H1 (cell line): ENCODE measurements around the gene AAMP. TPM values are rescaled to one million over a fixed set of nuclear protein-coding genes. Genes with fewer than 3 reads are reported as not detected.

ENCODE experiments used
- CTCF ChIA-PET: fragments of 300-600 bp; sonication (Branson Sonifier 250); formaldehyde crosslinking; loops from one replicate; lab custom pipeline; 2021; ENCODE audit not compliant: partially characterized antibody; lab: Charles Lee
- POLR2A ChIA-PET: fragments of 300-600 bp; sonication (Branson Sonifier 250); formaldehyde crosslinking; loops from one replicate; lab custom pipeline; 2021; ENCODE audit warnings: inconsistent platforms; ENCODE audit not compliant: partially characterized antibody; lab: Charles Lee
- DNase-seq, 2 experiments: peaks; one replicate each; pipeline versions ENCODE4 v3.0.0 to v3.0.0-alpha.2; 2010 to 2022; ENCODE audit warnings: low spot score in 2 of 2, low read depth in 1 of 2, mixed read lengths in 1 of 2
- FAIRE-seq: peaks from 2 replicates; lab custom pipeline; 2011; peaks lifted over from hg19 to GRCh38; lab: Jason Lieb, UNC
- H2AFZ ChIP-seq: 2 replicates; pipeline ENCODE4 v1.8.1; 2012; ENCODE audit warnings: low read length, inconsistent platforms
- H2AK5ac ChIP-seq: 2 replicates; pipeline ENCODE4 v1.6.1; 2013; ENCODE audit warnings: low read depth, low read length
- H2BK120ac ChIP-seq: replicated peaks from 2 replicates; pipeline ENCODE3; 2013; ENCODE audit warnings: low read depth, low read length, inconsistent platforms
- H2BK12ac ChIP-seq: 2 replicates; pipeline ENCODE4 v1.6.1; 2013; ENCODE audit warnings: low read depth, low read length
- H2BK15ac ChIP-seq: 2 replicates; pipeline ENCODE4 v1.6.1; 2013; ENCODE audit warnings: low read length
- H2BK20ac ChIP-seq: 2 replicates; pipeline ENCODE4 v1.6.1; 2013; ENCODE audit warnings: low read length
- H2BK5ac ChIP-seq: 2 replicates; pipeline ENCODE4 v1.6.1; 2013; ENCODE audit warnings: low read depth, low read length
- H3K14ac ChIP-seq: 2 replicates; pipeline ENCODE4 v1.6.1; 2013; ENCODE audit warnings: inconsistent platforms; ENCODE audit not compliant: insufficient read length
- H3K18ac ChIP-seq: 2 replicates; pipeline ENCODE4 v1.6.1; 2013; ENCODE audit warnings: low read length; ENCODE audit errors: extremely low read depth
- H3K23ac ChIP-seq: 2 replicates; pipeline ENCODE4 v1.6.1; 2013; ENCODE audit warnings: inconsistent platforms; ENCODE audit not compliant: insufficient read length
- H3K23me2 ChIP-seq: 2 replicates; pipeline ENCODE4 v1.6.1; 2013; ENCODE audit warnings: low read depth, low read length
- H3K27ac ChIP-seq: 2 replicates; pipeline ENCODE4 v1.6.1; 2011; ENCODE audit warnings: low read depth, low read length, inconsistent platforms
- H3K27me3 ChIP-seq, 4 experiments: replicated peaks in 1 of 4; 1 replicate in 1 of 4; 2 replicates in 3 of 4; pipeline versions ENCODE4 v1.6.1 to v1.8.1; 2011 to 2013; ENCODE audit warnings: low read length in 3 of 4, mild to moderate bottlenecking in 3 of 4, inconsistent platforms in 2 of 4, mixed read lengths in 2 of 4, moderate library complexity in 1 of 4; ENCODE audit not compliant: control insufficient read depth in 3 of 4, insufficient read depth in 3 of 4; ENCODE audit errors: extremely low read depth in 1 of 4
- H3K36me3 ChIP-seq, 4 experiments: 2 replicates each; pipeline versions ENCODE4 v1.6.1 to v1.8.1; 2011 to 2013; ENCODE audit warnings: mild to moderate bottlenecking in 4 of 4, low read length in 3 of 4, moderate library complexity in 2 of 4, control low read depth in 1 of 4, inconsistent platforms in 1 of 4; ENCODE audit not compliant: insufficient read depth in 4 of 4, control insufficient read depth in 2 of 4
- H3K4ac ChIP-seq: replicated peaks from 2 replicates; pipeline ENCODE3; 2013; ENCODE audit warnings: low read length, low read depth, mixed read lengths, inconsistent platforms; ENCODE audit not compliant: insufficient read length
- H3K4me1 ChIP-seq, 4 experiments: replicated peaks in 1 of 4; 1 replicate in 1 of 4; 2 replicates in 3 of 4; pipeline versions ENCODE4 v1.6.1 to v1.8.1; 2011 to 2013; ENCODE audit warnings: low read length in 3 of 4, inconsistent platforms in 2 of 4, mixed read lengths in 1 of 4; ENCODE audit not compliant: insufficient read depth in 4 of 4, control insufficient read depth in 3 of 4
- H3K4me2 ChIP-seq, 2 experiments: 2 replicates each; pipeline versions ENCODE4 v1.6.1 to v1.8.1; 2011 to 2013; ENCODE audit warnings: low read depth in 2 of 2, low read length in 2 of 2, control low read depth in 1 of 2, inconsistent platforms in 1 of 2, mild to moderate bottlenecking in 1 of 2; ENCODE audit not compliant: insufficient read depth in 1 of 2
- H3K4me3 ChIP-seq, 4 experiments: fragments of 200-600, 300-600 bp in 1 of 4; sonication (generic), shearing (Covaris generic), sonication (Bioruptor Twin) in 1 of 4; 2 replicates each; pipeline versions ENCODE4 v1.5.1 to v1.8.1; 2011 to 2016; ENCODE audit warnings: low read length in 4 of 4, low read depth in 3 of 4, control low read depth in 2 of 4, inconsistent platforms in 2 of 4, mild to moderate bottlenecking in 2 of 4, mixed read lengths in 1 of 4, moderate library complexity in 1 of 4; ENCODE audit not compliant: insufficient read depth in 2 of 4; ENCODE audit errors: extremely low read depth in 1 of 4
- H3K56ac ChIP-seq: replicated peaks from 2 replicates; pipeline ENCODE3; 2013; ENCODE audit warnings: low read depth, mild to moderate bottlenecking, mixed read lengths, low read length, inconsistent platforms; ENCODE audit not compliant: insufficient read length
- H3K79me1 ChIP-seq: 2 replicates; pipeline ENCODE4 v1.6.1; 2013; ENCODE audit warnings: low read depth, low read length, control low read depth
- H3K79me2 ChIP-seq, 2 experiments: 2 replicates each; pipeline versions ENCODE4 v1.6.1 to v1.8.1; 2012 to 2013; ENCODE audit warnings: low read length in 2 of 2, mild to moderate bottlenecking in 2 of 2, inconsistent platforms in 1 of 2; ENCODE audit not compliant: insufficient read depth in 2 of 2, control insufficient read depth in 1 of 2
- H3K9ac ChIP-seq, 4 experiments: replicated peaks in 1 of 4; 1 replicate in 1 of 4; 2 replicates in 3 of 4; pipeline versions ENCODE4 v1.6.1 to v1.8.1; 2011 to 2013; ENCODE audit warnings: low read depth in 3 of 4, low read length in 3 of 4, control low read depth in 2 of 4, mild to moderate bottlenecking in 2 of 4, moderate library complexity in 2 of 4, inconsistent platforms in 1 of 4; ENCODE audit errors: extremely low read depth in 1 of 4
- H3K9me3 ChIP-seq, 2 experiments: 2 replicates each; pipeline versions ENCODE4 v1.6.1 to v1.8.1; 2012 to 2013; ENCODE audit warnings: mild to moderate bottlenecking in 2 of 2, moderate library complexity in 2 of 2, control low read depth in 1 of 2, inconsistent platforms in 1 of 2, low read depth in 1 of 2, low read length in 1 of 2, mixed read lengths in 1 of 2; ENCODE audit not compliant: insufficient read depth in 2 of 2
- H4K20me1 ChIP-seq, 2 experiments: replicated peaks in 1 of 2; 2 replicates each; pipeline versions ENCODE3 to v1.8.1; 2011 to 2013; ENCODE audit warnings: inconsistent platforms in 2 of 2, low read length in 2 of 2, mild to moderate bottlenecking in 1 of 2; ENCODE audit not compliant: insufficient read depth in 2 of 2, control insufficient read depth in 1 of 2
- H4K5ac ChIP-seq: 2 replicates; pipeline ENCODE4 v1.6.1; 2013; ENCODE audit warnings: low read length, low read depth, mixed read lengths, inconsistent platforms; ENCODE audit not compliant: insufficient read length
- H4K8ac ChIP-seq: 2 replicates; pipeline ENCODE4 v1.8.0; 2013; ENCODE audit warnings: mild to moderate bottlenecking, moderate library complexity, low read length, inconsistent platforms; ENCODE audit not compliant: insufficient read depth; ENCODE audit errors: extremely low read depth
- H4K91ac ChIP-seq: replicated peaks from 2 replicates; pipeline ENCODE3; 2013; ENCODE audit warnings: low read length, mixed read lengths, inconsistent platforms; ENCODE audit not compliant: insufficient read length
- BACH1 ChIP-seq: IDR thresholded peaks from 2 replicates; pipeline ENCODE4 v1.6.1; 2012; ENCODE audit warnings: low read length, improper control_type of control experiment
- JUND ChIP-seq: IDR thresholded peaks from 2 replicates; pipeline ENCODE4 v1.6.1; 2011; ENCODE audit warnings: mild to moderate bottlenecking, improper control_type of control experiment, low read length
- WGBS, 2 experiments: shearing (Covaris generic) in 1 of 2; methylation state at CpG; one replicate each; pipeline versions ENCODE4 v1.1.6 to v1.1.7; 2013 to 2015; ENCODE audit warnings: low lambda C conversion rate in 2 of 2, mixed read lengths in 2 of 2, inconsistent platforms in 1 of 2, low coverage in 1 of 2, missing lambda C conversion rate in 1 of 2; ENCODE audit not compliant: insufficient replicate concordance in 2 of 2, insufficient coverage in 1 of 2, insufficient read length in 1 of 2; ENCODE audit errors: extremely low coverage in 1 of 2, missing lambda C conversion rate in 1 of 2; 5-methylcytosine and 5-hydroxymethylcytosine counted together
- polyA plus RNA-seq, 7 experiments: library from polyadenylated mRNA; depleted of rRNA in 3 of 7; stranded (reverse) in 5 of 7; unstranded in 2 of 7; fragments of >200 nt in 5 of 7; fragments of 200-250 nt in 2 of 7; gene quantifications; 1 replicate in 5 of 7; 2 replicates in 1 of 7; 4 replicates in 1 of 7; pipeline versions ENCODE4 v1.2.1 to v1.2.3, GENCODE V29; 2011 to 2013; ENCODE audit warnings: missing spikeins in 2 of 7, mixed read lengths in 2 of 7
- total RNA-seq: library from RNA; stranded (reverse); fragmentation: NEBNext Ultra II Directional; extraction: Animal tissue kit (Norgen Biotek cat#: 25700); gene quantifications from 2 replicates; pipeline ENCODE4 v1.2.1, GENCODE V29; 2021

AAMP gene
- total and polyA plus RNA-seq, 2 of the 8 experiments (the other 6 are each of a cell fraction or from before 2014, with no cell fraction given) = 119 to 125 TPM

DNA sequence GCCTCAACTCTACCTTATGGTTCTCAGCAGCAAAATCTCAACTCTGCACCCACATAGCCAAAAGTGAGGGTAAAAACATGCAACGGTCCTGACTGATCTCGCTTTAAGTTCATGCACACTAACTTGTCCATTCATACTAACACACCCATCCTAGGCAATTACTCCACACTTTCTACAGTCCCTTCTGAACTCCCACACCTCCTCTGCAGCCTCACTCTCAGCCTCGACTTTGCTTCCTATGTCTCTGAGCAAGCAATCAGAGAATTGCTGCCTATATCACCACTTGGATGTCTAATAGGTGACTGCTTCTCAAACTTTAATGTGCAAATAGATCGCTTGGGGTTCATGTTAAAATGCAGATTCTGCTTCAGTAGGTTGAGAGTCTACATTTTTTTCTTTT lies 30.2 kb upstream of the AAMP start:
- Histone ChIP-seq H3K4me3 (no peak overlapping the region), H3K79me2 (no peaks in the 10 kb centered on the region), H2BK5ac (no peak overlapping the region), H4K8ac (no peak overlapping the region), H3K9ac (no peak overlapping the region), H3K23ac (no peak overlapping the region), H3K4ac (no peak overlapping the region), H3K27ac (no peak overlapping the region), H2AK5ac (no peak overlapping the region), H3K79me1 (no peaks in the 10 kb centered on the region), H3K56ac (no peak overlapping the region), H2BK120ac (peak overlapping the region; percentile 13), H3K9me3 (no peaks in the 10 kb centered on the region), H3K27me3 (no peaks in the 10 kb centered on the region), H2BK15ac (no peak overlapping the region), H4K91ac (no peak overlapping the region), H4K5ac (no peak overlapping the region), H3K14ac (no peak overlapping the region), H3K18ac (no peak overlapping the region), H2AFZ (no peak overlapping the region), H3K4me1 (peaks cover 0 to 4% (median 0%) of the 10 kb centered on the region in 4 experiments; a peak in 1 of 7 replicates), H2BK12ac (no peak overlapping the region), H4K20me1 (no peaks in the 10 kb centered on the region), H3K23me2 (no peaks in the 10 kb centered on the region), H3K4me2 (no peak overlapping the region), H3K36me3 (no peaks in the 10 kb centered on the region), H2BK20ac (0 out of 2 replicates have a peak overlapping the region, but pooled peaks have one; percentile 61)
- CTCF ChIA-PET = interaction anchor here (1.0 to 12.1 kb wide), 5 partner anchors 10 to 100 kb away, joined by 3 to 192 read pairs (median 5); partner anchors contain the start of genes CATIP and CTDSP1
- POLR2A ChIA-PET = no interaction called here
- FAIRE-seq = no peak
- TF ChIP-seq BACH1 (no peak), JUND (no peak)
- 92% methylated on average over 4 of the region's 4 CpGs; no CpG with 5 or more reads in 1 of the 2 experiments for WGBS, 2 experiments
- DNase-seq = no peak
